IPS-15b (cell line): ENCODE measurements around the gene MINAR1.
A peak's percentile ranks its signal among the peaks of the same experiment; 100 is the strongest.

Experiments used
- H3K27me3 ChIP-seq: one replicate; pipeline ENCODE4 v1.6.1; 2013; ENCODE audit warnings: low read length; ENCODE audit not compliant: control insufficient read depth, insufficient read depth
- H3K36me3 ChIP-seq: one replicate; pipeline ENCODE4 v1.6.1; 2013; ENCODE audit warnings: low read length; ENCODE audit not compliant: control insufficient read depth, insufficient read depth
- H3K4me1 ChIP-seq: one replicate; pipeline ENCODE4 v1.6.1; 2013; ENCODE audit warnings: mild to moderate bottlenecking, low read length; ENCODE audit not compliant: control insufficient read depth, insufficient read depth
- H3K4me3 ChIP-seq: one replicate; pipeline ENCODE4 v1.5.1; 2013; ENCODE audit warnings: low read depth, low read length
- H3K9ac ChIP-seq: one replicate; pipeline ENCODE4 v1.6.1; 2013; ENCODE audit warnings: low read depth, mild to moderate bottlenecking, low read length
- H3K9me3 ChIP-seq: one replicate; pipeline ENCODE4 v1.6.1; 2013; ENCODE audit warnings: mild to moderate bottlenecking, low read length; ENCODE audit not compliant: control insufficient read depth, insufficient read depth

MINAR1 gene

GRCh38 chr15:79434361-79434760, 2.2 kb downstream of the MINAR1 start:
- Histone ChIP-seq H3K27me3 (peaks cover 63% of the 10 kb centered on the region), H3K9ac (no peak overlapping the region), H3K9me3 (no peaks in the 10 kb centered on the region), H3K4me1 (peaks cover 16% of the 10 kb centered on the region), H3K36me3 (no peaks in the 10 kb centered on the region), H3K4me3 (no peak overlapping the region)

DNA sequence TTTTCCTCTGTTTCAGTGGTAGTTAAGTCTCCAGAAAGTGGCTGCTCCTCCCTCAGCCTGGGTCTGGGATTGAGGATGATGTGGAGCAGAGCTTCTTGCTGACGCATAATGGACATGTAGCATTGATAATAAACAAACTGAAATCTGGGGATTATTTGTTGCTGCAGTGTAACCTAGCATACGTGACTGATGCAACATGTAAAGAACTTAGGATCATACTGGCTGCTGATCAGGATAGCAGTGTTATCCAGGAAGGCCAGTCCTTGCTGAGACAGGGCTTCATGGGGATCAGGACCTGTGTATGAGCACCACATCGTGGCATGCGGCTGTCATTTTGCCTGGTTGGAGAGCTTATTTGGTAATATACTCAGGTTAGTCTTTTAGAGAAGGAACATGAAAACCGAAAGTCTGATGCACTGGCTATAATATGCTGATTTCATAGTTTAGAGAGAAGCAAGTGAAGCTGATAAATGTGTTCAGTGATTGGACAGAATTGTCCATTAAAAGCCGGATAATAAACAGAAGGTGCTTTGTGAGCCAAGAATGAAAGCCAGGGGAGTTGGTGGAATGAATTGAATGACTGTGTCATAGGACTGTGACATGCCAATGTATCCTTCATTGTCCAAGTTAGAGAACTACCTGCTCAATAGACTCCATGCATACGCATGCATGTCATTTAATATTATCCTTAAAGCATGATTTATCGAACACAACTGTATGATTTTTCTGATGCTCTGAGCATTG, 4.1 kb downstream of the MINAR1 start:
- peaks cover 9% of the 10 kb centered on the region for H3K4me1 ChIP-seq
- H3K4me3 ChIP-seq, result no peak overlapping the region
- H3K27me3 ChIP-seq, result peaks cover 46% of the 10 kb centered on the region
- no peak overlapping the region for H3K9ac ChIP-seq
- no peaks in the 10 kb centered on the region for H3K9me3 ChIP-seq
- H3K36me3 ChIP-seq, result no peaks in the 10 kb centered on the region

GRCh38 chr15:79437275-79438000, 5.3 kb downstream of the MINAR1 start:
- H3K9me3 ChIP-seq, result no peaks in the 10 kb centered on the region
- H3K36me3 ChIP-seq, result no peaks in the 10 kb centered on the region
- H3K4me1 ChIP-seq, result peaks cover 9% of the 10 kb centered on the region
- H3K4me3 ChIP-seq, result no peak overlapping the region
- H3K27me3 ChIP-seq, result peaks cover 38% of the 10 kb centered on the region
- H3K9ac ChIP-seq, result no peak overlapping the region

- Histone ChIP-seq H3K36me3 (no peaks in the 10 kb centered on the region), H3K4me3 (no peak overlapping the region), H3K27me3 (peaks cover 20% of the 10 kb centered on the region), H3K4me1 (peaks cover 2% of the 10 kb centered on the region), H3K9me3 (no peaks in the 10 kb centered on the region), H3K9ac (no peak overlapping the region)
Observed at GRCh38 chr15:79439236-79439635, 7.1 kb downstream of the MINAR1 start.

GRCh38 chr15:79440355-79440908, 8.3 kb downstream of the MINAR1 start:
- H3K9ac ChIP-seq, result no peak overlapping the region
- no peak overlapping the region for H3K4me3 ChIP-seq
- H3K36me3 ChIP-seq, result no peaks in the 10 kb centered on the region
- H3K27me3 ChIP-seq, result peaks cover 12% of the 10 kb centered on the region
- H3K4me1 ChIP-seq, result peaks cover 2% of the 10 kb centered on the region
- no peaks in the 10 kb centered on the region for H3K9me3 ChIP-seq

DNA sequence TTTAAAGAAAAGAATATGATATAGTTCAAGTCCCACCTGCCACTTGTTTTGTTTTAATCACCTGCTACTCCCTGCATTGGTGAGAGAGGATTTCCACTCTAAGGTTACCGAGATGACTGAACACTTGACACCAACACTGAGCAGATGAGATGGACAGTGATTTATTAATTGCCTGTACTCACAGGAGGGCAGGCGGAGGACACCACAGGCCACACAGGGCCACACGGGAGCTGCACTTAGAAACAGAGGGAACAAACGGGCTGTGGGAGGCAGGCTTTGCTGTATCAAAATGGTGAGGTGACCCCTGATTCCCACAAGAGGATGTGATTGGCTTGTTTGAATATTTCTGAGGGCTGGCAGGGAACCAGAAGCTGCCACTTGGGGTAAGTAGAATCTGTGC, 10.8 kb downstream of the MINAR1 start:
- H3K4me3 ChIP-seq, result no peak overlapping the region
- no peaks in the 10 kb centered on the region for H3K27me3 ChIP-seq
- peaks cover 2% of the 10 kb centered on the region for H3K4me1 ChIP-seq
- no peak overlapping the region for H3K9ac ChIP-seq
- H3K36me3 ChIP-seq, result no peaks in the 10 kb centered on the region
- H3K9me3 ChIP-seq, result no peaks in the 10 kb centered on the region

- Histone ChIP-seq H3K27me3 (no peaks in the 10 kb centered on the region), H3K4me3 (no peak overlapping the region), H3K9ac (no peak overlapping the region), H3K36me3 (no peaks in the 10 kb centered on the region), H3K9me3 (no peaks in the 10 kb centered on the region), H3K4me1 (peaks cover 2% of the 10 kb centered on the region)
Observed at GRCh38 chr15:79447060-79447459, 14.9 kb downstream of the MINAR1 start.

DNA sequence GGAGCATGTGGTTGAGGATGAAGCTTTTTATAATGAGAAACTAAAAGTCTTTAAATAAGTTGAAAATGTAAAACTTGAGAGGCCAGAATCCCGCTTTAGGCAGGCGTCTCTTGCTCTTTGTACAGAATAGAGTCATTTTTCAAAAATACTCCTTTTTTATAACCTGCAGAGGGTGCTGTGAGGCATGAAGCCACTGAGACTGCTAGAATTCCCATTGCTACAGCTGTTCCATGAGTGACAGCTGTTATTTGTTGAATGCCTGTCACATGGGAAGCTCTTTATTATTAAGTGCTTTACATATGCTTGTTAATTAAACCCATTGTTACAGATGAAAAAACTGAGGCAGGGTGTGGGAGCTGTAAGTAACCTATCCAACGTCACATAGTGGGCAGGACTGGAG, 18.5 kb downstream of the MINAR1 start:
- peaks cover 2% of the 10 kb centered on the region for H3K4me1 ChIP-seq
- no peaks in the 10 kb centered on the region for H3K9me3 ChIP-seq
- no peaks in the 10 kb centered on the region for H3K36me3 ChIP-seq
- no peak overlapping the region for H3K9ac ChIP-seq
- H3K4me3 ChIP-seq, result no peak overlapping the region
- H3K27me3 ChIP-seq, result no peaks in the 10 kb centered on the region

DNA sequence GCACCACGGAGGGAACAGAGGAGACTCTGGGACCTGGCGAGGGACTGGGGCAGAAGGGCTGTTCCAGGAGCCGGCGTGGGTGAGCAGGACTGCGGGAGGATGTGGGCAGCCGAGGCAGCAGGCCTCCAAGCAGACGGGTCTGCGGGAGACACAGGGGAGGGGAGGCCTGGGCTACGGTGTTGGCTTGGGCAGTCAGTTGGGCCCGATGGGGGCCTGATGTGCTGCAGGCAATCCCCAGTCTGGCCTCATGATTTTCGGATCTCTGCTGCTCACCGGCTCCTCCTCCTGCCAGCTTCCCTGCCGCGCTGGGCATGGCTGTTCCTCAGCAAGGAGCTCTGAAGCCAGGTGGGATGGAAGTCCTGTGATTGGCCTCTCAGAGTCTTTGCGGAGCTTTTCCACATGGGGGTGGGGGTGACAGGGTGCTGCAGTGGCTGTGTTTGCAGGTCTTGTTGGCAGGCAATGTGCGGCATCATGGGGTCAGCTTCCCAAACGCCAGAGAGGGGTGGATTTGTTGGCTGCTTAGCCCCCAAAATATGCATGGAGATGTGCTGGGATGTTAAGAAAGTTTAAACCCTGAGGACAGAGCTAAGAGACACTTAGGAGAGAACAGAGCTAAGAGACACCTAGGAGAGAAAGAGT, 19.3 kb downstream of the MINAR1 start:
- Histone ChIP-seq H3K27me3 (no peaks in the 10 kb centered on the region), H3K9ac (peak overlapping the region; percentile 50), H3K4me1 (peaks cover 2% of the 10 kb centered on the region), H3K4me3 (no peak overlapping the region), H3K36me3 (no peaks in the 10 kb centered on the region), H3K9me3 (no peaks in the 10 kb centered on the region)

DNA sequence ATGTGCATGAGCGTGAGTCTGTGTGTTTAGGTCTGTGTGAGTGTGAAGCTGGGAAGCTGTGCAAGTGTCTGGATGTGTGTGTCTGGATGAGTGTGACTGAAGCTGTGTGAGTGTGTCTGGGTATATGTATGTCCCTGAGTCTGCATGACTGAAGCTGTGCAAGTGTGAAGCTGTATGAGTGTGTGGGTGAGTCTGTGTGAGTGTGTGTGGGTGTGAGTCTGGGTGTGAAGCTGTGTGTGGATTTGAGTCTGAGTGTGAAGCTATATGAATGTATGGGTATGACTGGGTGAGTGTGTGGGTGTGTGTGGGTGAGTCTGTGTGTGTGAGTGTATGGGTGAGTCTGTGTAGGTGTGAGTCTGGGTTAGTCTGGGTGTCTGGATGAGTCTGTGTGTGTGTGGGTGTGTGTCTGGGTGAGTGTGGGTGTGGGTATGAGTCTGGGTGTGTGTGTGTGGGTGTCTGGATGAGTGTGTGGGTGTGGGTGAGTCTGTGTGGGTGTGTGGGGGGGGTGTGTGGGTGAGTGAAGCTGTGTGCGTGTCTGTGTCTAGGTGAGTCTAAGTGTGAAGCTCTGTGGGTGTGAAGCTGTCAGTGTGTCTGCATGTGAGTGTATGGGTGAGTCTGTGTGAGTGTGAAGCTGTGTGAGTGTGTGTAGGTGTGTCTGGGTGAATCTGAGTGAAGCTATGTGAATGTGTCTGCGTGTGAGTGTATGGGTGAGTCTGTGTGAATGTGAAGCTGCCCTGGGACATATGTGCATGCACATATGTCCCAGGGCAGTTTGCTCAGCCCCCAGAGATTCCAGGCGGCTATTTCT, 20.3 kb downstream of the MINAR1 start:
- H3K27me3 ChIP-seq, result no peaks in the 10 kb centered on the region
- H3K9ac ChIP-seq, result no peak overlapping the region
- H3K4me3 ChIP-seq, result no peak overlapping the region
- H3K4me1 ChIP-seq, result peaks cover 2% of the 10 kb centered on the region
- H3K9me3 ChIP-seq, result no peaks in the 10 kb centered on the region
- no peaks in the 10 kb centered on the region for H3K36me3 ChIP-seq

DNA sequence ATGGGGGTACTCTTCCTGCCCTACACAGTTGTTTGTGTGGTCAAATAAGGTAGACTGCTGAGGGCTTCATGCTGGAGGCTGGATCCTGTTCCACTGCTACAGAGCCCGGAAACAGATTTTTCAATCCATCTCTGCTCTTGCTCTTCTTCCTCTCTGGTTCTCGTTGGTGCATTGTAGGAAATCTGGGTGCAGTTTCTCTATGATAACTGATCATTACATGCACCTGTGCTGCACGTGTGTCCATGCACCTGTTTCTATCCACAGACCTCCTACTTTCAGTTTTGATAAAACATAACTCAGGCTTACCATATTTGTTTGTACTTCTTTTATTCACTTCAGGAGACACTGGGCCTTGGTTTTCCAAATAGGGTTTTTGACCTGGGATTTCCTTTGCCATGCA, 21.3 kb downstream of the MINAR1 start:
- Histone ChIP-seq H3K9ac (no peak overlapping the region), H3K9me3 (no peaks in the 10 kb centered on the region), H3K27me3 (no peaks in the 10 kb centered on the region), H3K4me1 (peaks cover 2% of the 10 kb centered on the region), H3K4me3 (no peak overlapping the region), H3K36me3 (no peaks in the 10 kb centered on the region)
